Panc1 (cell line): ENCODE data around the gene CAMK1G. TPM values are rescaled to one million over a fixed set of nuclear protein-coding genes. Genes with fewer than 3 reads are reported as not detected.

ENCODE experiments used
- ATAC-seq: fragments of 200-7000 bp; cut with Tn5 transposase; 2 replicates; pipeline ENCODE4 v1.9.1; 2020; ENCODE audit warnings: mild to moderate bottlenecking, moderate library complexity
- BruUV-seq: library from RNA; stranded (reverse); fragments of 400-500 nt; replicated peaks from 2 replicates; lab custom pipeline; 2021; lab: Mats Ljungman, UMichigan
- CTCF ChIA-PET: fragments of 300-600 bp; sonication (Branson Sonifier 250); formaldehyde crosslinking; loops from one replicate; lab custom pipeline; 2022; ENCODE audit warnings: antibody characterized with exemption; lab: Charles Lee
- POLR2A ChIA-PET: fragments of 300-600 bp; sonication (Branson Sonifier 250); formaldehyde crosslinking; loops from one replicate; lab custom pipeline; 2022; ENCODE audit warnings: antibody characterized with exemption; lab: Charles Lee
- DNase-seq: peaks from one replicate; pipeline ENCODE4 v3.0.0-alpha.2; 2010; ENCODE audit warnings: low read depth, low spot score
- H3K27ac ChIP-seq: 2 replicates; pipeline ENCODE4 v1.5.1; 2011; ENCODE audit warnings: mild to moderate bottlenecking, low read length, inconsistent platforms
- H3K27me3 ChIP-seq: fragments of 200-500 bp; sonication (Bioruptor generic); 2 replicates; pipeline ENCODE4 v1.6.0; 2014; ENCODE audit warnings: low read length, inconsistent platforms; ENCODE audit not compliant: control insufficient read depth, insufficient read depth
- H3K36me3 ChIP-seq: fragments of 200-500 bp; sonication (Bioruptor generic); 2 replicates; pipeline ENCODE4 v1.5.1; 2014; ENCODE audit warnings: inconsistent platforms, mild to moderate bottlenecking, low read length, moderate library complexity; ENCODE audit not compliant: control insufficient read depth, insufficient read depth
- H3K4me1 ChIP-seq: 2 replicates; pipeline ENCODE4 v1.5.1; 2011; ENCODE audit warnings: inconsistent platforms, mild to moderate bottlenecking, low read length, moderate library complexity; ENCODE audit not compliant: control insufficient read depth, insufficient read depth
- H3K4me3 ChIP-seq, 2 experiments: 2 replicates each; pipeline ENCODE4 v1.5.1; 2011 to 2012; ENCODE audit warnings: low read depth in 2 of 2, low read length in 2 of 2, mild to moderate bottlenecking in 2 of 2, inconsistent platforms in 1 of 2, moderate library complexity in 1 of 2
- H3K9me3 ChIP-seq: fragments of 200-500 bp; sonication (Bioruptor generic); 2 replicates; pipeline ENCODE4 v1.5.1; 2014; ENCODE audit warnings: low read depth, mild to moderate bottlenecking, inconsistent platforms, low read length, moderate library complexity; ENCODE audit not compliant: control insufficient read depth, insufficient read depth
- CTCF ChIP-seq: fragments of 450-650 bp; IDR thresholded peaks from 2 replicates; pipeline ENCODE4 v1.5.1; 2017; ENCODE audit warnings: mild to moderate bottlenecking
- POLR2AphosphoS5 ChIP-seq: IDR thresholded peaks from 2 replicates; pipeline ENCODE4 v1.6.1; 2012; ENCODE audit warnings: mild to moderate bottlenecking, low read depth, low read length, moderate library complexity
- SIN3A ChIP-seq: IDR thresholded peaks from 2 replicates; pipeline ENCODE4 v1.6.1; 2012; ENCODE audit warnings: low read depth, mild to moderate bottlenecking, low read length, moderate library complexity, borderline replicate concordance; ENCODE audit not compliant: insufficient read depth
- TCF7L2 ChIP-seq: IDR thresholded peaks from 2 replicates; pipeline ENCODE4 v1.6.1; 2011; ENCODE audit warnings: mild to moderate bottlenecking, low read depth, low read length, inconsistent platforms
- in situ Hi-C: cut with HindIII; loops from 2 replicates; pipeline ENCODE4 v1.10.0; 2016; ENCODE audit warnings: low sequenced_read_pairs, low pct_unique_long_range_greater_than_20kb
- intact Hi-C: fragments of 100-400 bp; cut with micrococcal nuclease; formaldehyde crosslinking; loops from one replicate; pipeline ENCODE4 v1.10.0; 2022; ENCODE audit not compliant: unreplicated experiment
- total RNA-seq: library from RNA; stranded (reverse); gene quantifications from one replicate; pipeline ENCODE4 v1.2.1, GENCODE V29; 2021; ENCODE audit not compliant: unreplicated experiment
- TF ChIP-seq, protein P1 (sequence below), 2 experiments: IDR thresholded peaks; 2 replicates each; pipeline ENCODE4 v1.6.1; 2011 to 2012; ENCODE audit warnings: low read depth in 2 of 2, control low read depth in 1 of 2, low read length in 1 of 2, mild to moderate bottlenecking in 1 of 2, moderate library complexity in 1 of 2; ENCODE audit not compliant: insufficient read depth in 1 of 2

The CAMK1G gene
- total RNA-seq, 1 experiment from 2014 or later, result not detected

DNA sequence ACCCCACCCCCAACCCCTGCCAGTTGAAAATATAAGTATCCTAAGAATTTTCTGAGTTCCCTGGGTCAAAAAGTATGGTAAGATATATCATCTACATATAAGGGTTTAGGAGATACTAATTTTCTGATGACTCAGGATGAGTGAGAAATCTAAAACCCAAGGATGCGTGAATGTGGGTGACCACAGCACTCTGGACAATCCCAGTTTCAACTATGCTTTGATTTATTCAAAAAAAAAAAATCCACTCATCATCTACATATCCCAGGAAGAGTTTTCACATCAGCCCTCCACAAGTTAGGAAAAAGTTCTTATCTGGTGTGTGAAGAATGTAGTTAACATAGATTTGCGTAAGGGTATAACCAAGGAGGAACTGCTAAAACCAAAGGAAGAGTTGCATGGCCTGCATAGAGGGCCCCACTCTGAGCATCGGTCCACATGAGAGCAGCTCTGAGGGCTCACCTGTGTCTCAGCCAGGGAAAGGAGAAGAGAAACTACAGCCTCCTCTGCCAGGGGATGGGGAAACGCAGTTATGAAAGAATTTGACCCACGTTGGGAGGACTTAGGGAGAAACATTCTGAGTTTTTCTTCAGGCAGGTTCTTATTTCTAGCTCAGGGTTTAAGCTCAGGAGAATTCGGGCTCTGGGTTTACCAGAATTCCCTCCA is 50.0 kb downstream of the CAMK1G start:
- POLR2A ChIA-PET, result no interaction called here
- intact Hi-C loops, result no loop called here
- Histone ChIP-seq H3K27me3 (no peaks in the 10 kb centered on the region), H3K27ac (no peak overlapping the region), H3K4me1 (no peaks in the 10 kb centered on the region), H3K36me3 (no peaks in the 10 kb centered on the region), H3K4me3 (no peak overlapping the region), H3K9me3 (no peaks in the 10 kb centered on the region)
- DNase-seq (no peak), ATAC-seq (no peak)
- no peak for TF ChIP-seq POLR2AphosphoS5
- TF ChIP-seq, protein P1, sequence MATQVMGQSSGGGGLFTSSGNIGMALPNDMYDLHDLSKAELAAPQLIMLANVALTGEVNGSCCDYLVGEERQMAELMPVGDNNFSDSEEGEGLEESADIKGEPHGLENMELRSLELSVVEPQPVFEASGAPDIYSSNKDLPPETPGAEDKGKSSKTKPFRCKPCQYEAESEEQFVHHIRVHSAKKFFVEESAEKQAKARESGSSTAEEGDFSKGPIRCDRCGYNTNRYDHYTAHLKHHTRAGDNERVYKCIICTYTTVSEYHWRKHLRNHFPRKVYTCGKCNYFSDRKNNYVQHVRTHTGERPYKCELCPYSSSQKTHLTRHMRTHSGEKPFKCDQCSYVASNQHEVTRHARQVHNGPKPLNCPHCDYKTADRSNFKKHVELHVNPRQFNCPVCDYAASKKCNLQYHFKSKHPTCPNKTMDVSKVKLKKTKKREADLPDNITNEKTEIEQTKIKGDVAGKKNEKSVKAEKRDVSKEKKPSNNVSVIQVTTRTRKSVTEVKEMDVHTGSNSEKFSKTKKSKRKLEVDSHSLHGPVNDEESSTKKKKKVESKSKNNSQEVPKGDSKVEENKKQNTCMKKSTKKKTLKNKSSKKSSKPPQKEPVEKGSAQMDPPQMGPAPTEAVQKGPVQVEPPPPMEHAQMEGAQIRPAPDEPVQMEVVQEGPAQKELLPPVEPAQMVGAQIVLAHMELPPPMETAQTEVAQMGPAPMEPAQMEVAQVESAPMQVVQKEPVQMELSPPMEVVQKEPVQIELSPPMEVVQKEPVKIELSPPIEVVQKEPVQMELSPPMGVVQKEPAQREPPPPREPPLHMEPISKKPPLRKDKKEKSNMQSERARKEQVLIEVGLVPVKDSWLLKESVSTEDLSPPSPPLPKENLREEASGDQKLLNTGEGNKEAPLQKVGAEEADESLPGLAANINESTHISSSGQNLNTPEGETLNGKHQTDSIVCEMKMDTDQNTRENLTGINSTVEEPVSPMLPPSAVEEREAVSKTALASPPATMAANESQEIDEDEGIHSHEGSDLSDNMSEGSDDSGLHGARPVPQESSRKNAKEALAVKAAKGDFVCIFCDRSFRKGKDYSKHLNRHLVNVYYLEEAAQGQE (IDR thresholded peaks at IDR 0.05; ENCODE audit: insufficient read depth in 1 of 2, low read depth in 2 of 2, low read length in 1 of 2), result no peak
- no peak for TF ChIP-seq SIN3A
- TF ChIP-seq CTCF, result no peak
- no peak for TF ChIP-seq TCF7L2
- in situ Hi-C loops, result no loop called here
- BruUV-seq, result no TSS peak
- CTCF ChIA-PET, result no interaction called here

- Histone ChIP-seq H3K27me3 (no peaks in the 10 kb centered on the region), H3K36me3 (no peaks in the 10 kb centered on the region), H3K9me3 (no peaks in the 10 kb centered on the region), H3K4me1 (no peaks in the 10 kb centered on the region), H3K4me3 (no peak overlapping the region), H3K27ac (no peak overlapping the region)
- in situ Hi-C loops, result no loop called here
- no peak for TF ChIP-seq CTCF
- TF ChIP-seq, protein P1 (IDR thresholded peaks at IDR 0.05; ENCODE audit: insufficient read depth in 1 of 2, low read depth in 2 of 2, low read length in 1 of 2), result no peak
- TF ChIP-seq POLR2AphosphoS5, result no peak
- TF ChIP-seq TCF7L2, result no peak
- TF ChIP-seq SIN3A, result no peak
- BruUV-seq, result no TSS peak
- no peak for DNase-seq
- ChIA-PET CTCF (no interaction called here), POLR2A (no interaction called here)
- intact Hi-C loops, result no loop called here
- no peak for ATAC-seq
Measured at GRCh38 chr1:209634005-209634737, 50.7 kb downstream of the CAMK1G start.
